ENCODE results near the gene COL4A1.

- no peak for TF ChIP-seq POLR2A (IDR thresholded peaks at IDR 0.05; ENCODE audit: low read length)
- no peak for TF ChIP-seq GATA1 (IDR thresholded peaks at IDR 0.05; ENCODE audit: low read depth, low read length)
Measured at GRCh38 chr13:110268576-110269185, 38.3 kb downstream of the COL4A1 start.
